ENCODE data around the gene ATF7.
"Not testable (repeated sequence)": the region's sequence is repeated elsewhere in the genome, so short reads cannot be mapped to it uniquely, and the experiment has no call there.

Gene ATF7

DNA sequence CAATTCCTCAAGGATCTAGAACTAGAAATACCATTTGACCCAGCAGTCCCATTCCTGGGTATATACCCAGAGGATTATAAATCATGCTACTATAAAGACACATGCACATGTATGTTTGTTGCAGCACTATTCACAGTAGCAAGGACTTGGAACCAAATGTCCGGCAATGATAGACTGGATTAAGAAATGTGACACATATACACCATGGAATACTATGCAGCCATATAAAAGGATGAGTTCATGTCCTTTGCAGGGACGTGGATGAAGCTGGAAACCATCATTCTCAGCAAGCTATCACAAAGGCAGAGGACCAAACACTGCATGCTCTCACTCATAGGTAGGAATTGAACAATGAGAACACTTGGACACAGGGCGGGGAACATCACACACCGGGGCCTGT lies 20.1 kb upstream of the ATF7 start:
- not testable (repeated sequence) for H3K36me3 Mint-ChIP-seq (ENCODE audit: insufficient read depth); H3K9me3 Mint-ChIP-seq; ATAC-seq (replicated peaks); DNase-seq; H3K27ac Mint-ChIP-seq; H3K4me3 Mint-ChIP-seq; H3K4me1 Mint-ChIP-seq (ENCODE audit: low read depth in 2 of 2)
- peaks cover 0 to 11% of the 10 kb centered on the region in 2 donors for H3K27me3 Mint-ChIP-seq

DNA sequence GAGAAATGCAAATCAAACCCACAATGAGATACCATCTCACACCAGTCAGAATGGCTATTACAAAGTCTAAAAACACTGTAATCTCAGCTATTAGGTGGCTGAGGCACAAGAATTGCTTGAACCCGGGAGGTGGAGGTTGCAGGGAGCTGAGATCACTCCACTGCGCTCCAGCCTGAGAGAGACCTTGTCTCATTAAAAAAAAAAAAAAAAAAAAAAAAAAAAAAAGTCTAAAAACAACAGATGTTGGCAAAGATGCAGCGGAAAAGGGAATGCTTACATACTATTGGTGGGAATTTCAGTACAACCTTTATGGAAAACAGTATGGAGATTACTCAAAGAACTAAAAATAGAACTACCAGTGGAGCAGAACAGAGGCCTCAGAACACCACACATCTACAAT lies 19.0 kb upstream of the ATF7 start:
- peaks cover 0 to 11% of the 10 kb centered on the region in 2 donors for H3K27me3 Mint-ChIP-seq
- DNase-seq (no peak), ATAC-seq (replicated peaks) (no peak)
- no peak overlapping the region for H3K4me3 Mint-ChIP-seq
- H3K36me3 Mint-ChIP-seq (ENCODE audit: insufficient read depth) = no peaks in the 10 kb centered on the region
- no peak overlapping the region for H3K27ac Mint-ChIP-seq
- H3K9me3 Mint-ChIP-seq = no peaks in the 10 kb centered on the region
- H3K4me1 Mint-ChIP-seq (ENCODE audit: low read depth in 2 of 2) = peaks cover 0 to 3% of the 10 kb centered on the region in 2 donors

DNA sequence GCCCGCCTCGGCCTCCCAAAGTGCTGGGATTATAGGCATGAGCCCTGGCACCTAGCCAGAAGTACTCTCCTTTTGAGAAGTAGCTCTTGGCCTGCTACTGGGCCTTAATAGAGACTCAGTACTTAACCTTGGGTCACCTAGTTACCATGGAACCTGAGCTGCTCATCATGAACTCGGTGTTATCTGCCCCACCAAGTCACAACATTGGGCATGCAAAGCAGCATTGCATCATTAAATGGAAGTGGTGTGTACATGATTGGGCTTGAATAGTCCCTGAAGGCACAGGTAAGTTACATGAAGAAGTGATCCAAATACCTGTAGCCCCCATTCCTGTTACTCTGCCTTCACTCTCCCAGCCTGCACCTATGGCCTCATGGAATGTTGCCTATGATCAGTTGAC lies 18.0 kb upstream of the ATF7 start:
- Mint-ChIP-seq H3K36me3 (ENCODE audit: insufficient read depth) (no peaks in the 10 kb centered on the region), H3K9me3 (no peaks in the 10 kb centered on the region), H3K27me3 (peaks cover 0 to 11% of the 10 kb centered on the region in 2 donors), H3K4me1 (ENCODE audit: low read depth in 2 of 2) (peaks cover 1 to 3% of the 10 kb centered on the region in 2 donors), H3K4me3 (no peak overlapping the region), H3K27ac (no peak overlapping the region)
- ATAC-seq (replicated peaks) (no peak), DNase-seq (no peak)

DNA sequence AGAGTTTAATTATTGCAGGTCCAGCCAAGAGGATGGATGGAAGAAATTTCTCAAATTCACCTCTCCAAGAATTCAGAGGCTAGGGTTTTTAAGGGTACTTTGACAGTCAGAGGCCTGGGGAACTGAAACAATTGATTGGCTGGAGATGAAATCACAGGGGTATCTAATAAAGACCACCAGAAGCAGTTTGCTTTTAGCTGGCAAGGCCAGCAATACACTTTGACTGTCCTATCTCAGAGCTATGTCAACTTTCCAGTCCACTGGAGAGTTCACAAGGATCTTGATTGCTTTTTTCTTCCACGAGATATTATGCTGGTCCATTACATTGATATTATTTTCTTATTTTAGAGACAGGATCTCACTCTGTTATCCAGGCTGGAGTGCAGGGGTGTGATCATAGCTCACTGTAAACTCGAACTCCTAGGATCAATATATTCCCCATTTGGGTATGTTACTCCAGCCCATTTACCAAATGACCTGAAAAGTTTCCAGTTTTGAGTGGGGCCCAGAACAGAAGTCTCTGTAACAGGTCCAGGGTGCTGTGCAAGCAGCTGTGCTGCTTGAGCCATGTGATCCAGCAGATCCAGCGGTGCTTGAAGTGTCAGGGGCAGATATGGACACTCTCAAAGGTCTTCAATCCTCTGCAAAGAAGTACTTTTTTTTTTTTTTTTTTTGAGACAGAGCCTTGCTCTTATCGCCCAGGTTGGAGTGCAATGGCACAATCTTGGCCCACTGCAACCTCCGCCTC lies 17.2 kb upstream of the ATF7 start:
- H3K4me3 Mint-ChIP-seq = no peak overlapping the region
- no peaks in the 10 kb centered on the region for H3K36me3 Mint-ChIP-seq (ENCODE audit: insufficient read depth)
- no peak for DNase-seq
- no peak for ATAC-seq (replicated peaks)
- peaks cover 1 to 3% of the 10 kb centered on the region in 2 donors for H3K4me1 Mint-ChIP-seq (ENCODE audit: low read depth in 2 of 2)
- peaks cover 0 to 11% of the 10 kb centered on the region in 2 donors for H3K27me3 Mint-ChIP-seq
- H3K27ac Mint-ChIP-seq = no peak overlapping the region
- no peaks in the 10 kb centered on the region for H3K9me3 Mint-ChIP-seq

DNA sequence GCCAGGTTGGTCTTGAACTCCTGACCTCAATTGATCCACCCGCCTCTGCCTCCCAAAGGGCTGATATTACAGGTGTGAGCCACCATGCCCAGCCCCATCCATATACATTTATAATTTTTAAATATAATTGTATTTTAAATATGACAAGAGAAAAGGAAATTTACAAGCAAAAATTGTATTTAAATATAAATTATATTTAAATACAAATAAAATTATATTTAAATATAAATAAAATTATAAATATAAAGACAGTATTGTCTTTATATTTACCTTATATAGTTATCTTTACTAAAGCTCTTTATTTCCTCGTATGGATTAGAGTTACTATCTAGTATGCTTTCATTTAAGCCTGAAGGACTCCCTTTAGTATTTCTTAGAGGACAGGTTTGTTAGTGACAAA lies 11.9 kb upstream of the ATF7 start:
- H3K9me3 Mint-ChIP-seq = no peaks in the 10 kb centered on the region
- no peak overlapping the region for H3K4me3 Mint-ChIP-seq
- H3K27me3 Mint-ChIP-seq = no peaks in the 10 kb centered on the region
- ATAC-seq (replicated peaks) (no peak), DNase-seq (no peak)
- H3K36me3 Mint-ChIP-seq (ENCODE audit: insufficient read depth) = no peaks in the 10 kb centered on the region
- H3K4me1 Mint-ChIP-seq (ENCODE audit: low read depth in 2 of 2) = peaks cover 0 to 1% of the 10 kb centered on the region in 2 donors
- H3K27ac Mint-ChIP-seq = no peak overlapping the region

DNA sequence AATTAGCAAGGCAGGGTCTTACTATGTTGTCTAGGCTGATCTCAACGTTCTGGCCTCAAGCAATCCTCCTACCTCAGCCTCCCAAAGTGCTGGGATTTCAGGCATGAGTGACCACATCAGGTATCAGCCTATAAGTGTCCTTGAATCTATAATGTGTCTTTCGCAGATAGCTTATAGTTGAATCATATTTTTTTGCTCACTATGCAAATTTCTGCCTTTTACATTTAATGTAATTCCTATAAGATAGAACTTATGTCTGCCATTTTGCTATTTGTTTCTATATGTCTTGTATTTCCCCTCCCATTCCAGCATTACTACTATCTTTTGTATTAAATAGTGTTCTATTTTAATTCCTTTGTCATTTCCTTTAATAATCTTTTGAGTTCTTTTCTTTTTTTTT lies 10.5 kb upstream of the ATF7 start:
- H3K4me1 Mint-ChIP-seq (ENCODE audit: low read depth in 2 of 2) = peaks cover 0 to 2% of the 10 kb centered on the region in 2 donors
- H3K27ac Mint-ChIP-seq = no peak overlapping the region
- no peak overlapping the region for H3K4me3 Mint-ChIP-seq
- ATAC-seq (replicated peaks) (no peak), DNase-seq (no peak)
- no peaks in the 10 kb centered on the region for H3K9me3 Mint-ChIP-seq
- H3K36me3 Mint-ChIP-seq (ENCODE audit: insufficient read depth) = no peaks in the 10 kb centered on the region
- H3K27me3 Mint-ChIP-seq = no peaks in the 10 kb centered on the region

DNA sequence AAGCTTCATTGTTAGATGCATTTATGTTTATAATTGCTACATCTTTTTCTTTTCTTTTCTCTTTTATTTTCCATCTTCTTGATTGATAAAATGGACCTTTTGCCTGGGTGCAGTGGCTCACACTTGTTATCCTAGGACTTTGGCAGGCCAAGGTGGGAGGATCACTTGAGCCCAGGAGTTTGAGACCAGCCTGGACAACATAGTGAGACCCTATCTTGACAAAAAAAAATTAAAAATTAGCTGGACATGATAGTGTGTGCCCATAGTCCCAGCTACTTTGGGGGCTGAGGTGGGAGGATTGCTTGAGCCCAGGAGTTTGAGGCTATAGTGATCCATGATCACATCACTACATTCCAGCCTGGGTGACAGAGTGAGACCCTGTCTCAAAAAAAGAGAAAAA lies 9.5 kb upstream of the ATF7 start:
- not testable (repeated sequence) for ATAC-seq (replicated peaks); H3K27ac Mint-ChIP-seq; DNase-seq; H3K36me3 Mint-ChIP-seq (ENCODE audit: insufficient read depth); H3K27me3 Mint-ChIP-seq; H3K9me3 Mint-ChIP-seq; H3K4me1 Mint-ChIP-seq (ENCODE audit: low read depth in 2 of 2); H3K4me3 Mint-ChIP-seq

DNA sequence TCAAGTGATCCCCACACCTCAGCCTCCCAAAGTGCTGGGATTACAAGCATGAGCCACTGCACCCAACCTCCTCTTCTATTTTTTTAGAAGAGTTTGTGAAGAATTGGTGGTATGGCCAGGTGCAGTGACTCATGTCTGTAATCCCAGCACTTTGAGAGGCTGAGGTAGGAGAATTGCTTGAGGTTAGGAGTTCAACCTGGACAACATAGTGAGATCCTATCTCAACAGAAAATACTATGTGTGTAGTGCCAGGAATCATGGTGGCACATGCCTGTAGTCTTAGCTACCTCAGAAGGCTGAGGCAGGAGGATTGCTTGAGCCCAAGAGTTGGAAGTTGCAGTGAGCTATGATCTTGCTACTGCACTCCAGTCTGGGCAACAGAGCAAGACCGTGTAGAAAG lies 5.5 kb upstream of the ATF7 start:
- no peaks in the 10 kb centered on the region for H3K9me3 Mint-ChIP-seq
- H3K27me3 Mint-ChIP-seq = no peaks in the 10 kb centered on the region
- peaks cover 1 to 4% of the 10 kb centered on the region in 2 donors for H3K4me1 Mint-ChIP-seq (ENCODE audit: low read depth in 2 of 2)
- H3K36me3 Mint-ChIP-seq (ENCODE audit: insufficient read depth) = no peaks in the 10 kb centered on the region
- no peak overlapping the region for H3K4me3 Mint-ChIP-seq
- no peak overlapping the region for H3K27ac Mint-ChIP-seq
- ATAC-seq (replicated peaks) (no peak), DNase-seq (no peak)

DNA sequence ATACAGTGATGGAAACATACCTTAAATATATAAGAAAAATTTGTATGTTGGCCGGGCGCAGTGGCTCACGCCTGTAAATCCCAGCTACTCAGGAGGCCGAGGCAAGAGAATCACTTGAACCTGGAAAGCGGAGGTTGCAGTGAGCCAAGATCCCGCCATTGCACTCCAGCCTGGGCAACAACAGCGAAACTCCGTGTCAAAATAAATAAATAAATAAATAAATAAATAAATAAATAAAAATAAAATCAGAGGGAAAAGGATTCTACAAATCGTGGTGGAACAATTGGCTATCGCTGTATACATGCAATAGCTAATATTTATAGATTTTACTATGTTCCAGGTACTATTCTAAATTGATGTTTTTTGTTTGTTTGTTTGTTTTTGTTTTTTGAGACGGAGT lies 1.7 kb upstream of the ATF7 start:
- peaks cover 10% of the 10 kb centered on the region for H3K36me3 Mint-ChIP-seq (ENCODE audit: insufficient read depth)
- no peak for ATAC-seq (replicated peaks)
- DNase-seq = no peak
- H3K4me1 Mint-ChIP-seq (ENCODE audit: low read depth in 2 of 2) = peaks cover 16 to 35% of the 10 kb centered on the region in 2 donors
- H3K27me3 Mint-ChIP-seq = no peaks in the 10 kb centered on the region
- no peak overlapping the region for H3K27ac Mint-ChIP-seq
- H3K4me3 Mint-ChIP-seq = no peak overlapping the region
- H3K9me3 Mint-ChIP-seq = no peaks in the 10 kb centered on the region

DNA sequence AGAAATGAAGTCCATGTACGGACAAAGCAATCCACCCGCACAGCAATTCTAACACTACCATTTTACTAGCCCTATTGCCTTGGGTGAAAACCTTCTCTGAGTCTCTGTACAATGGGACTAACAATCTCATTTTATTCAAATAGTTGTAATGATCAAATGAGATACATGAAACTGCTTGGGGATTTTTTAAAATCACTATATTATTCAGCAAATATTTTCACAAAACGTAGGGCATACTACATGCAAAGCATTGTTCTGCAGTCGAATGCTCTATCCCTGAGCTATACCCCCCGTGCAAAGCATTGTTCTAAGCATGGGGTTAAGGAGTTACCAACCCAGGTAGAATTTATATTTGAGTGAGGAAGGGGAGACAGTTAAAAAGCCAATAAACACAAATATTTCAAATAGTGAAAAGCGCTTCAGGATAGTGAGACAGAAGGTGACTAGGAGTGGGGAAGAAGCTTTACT lies 554 bp upstream of the ATF7 start:
- DNase-seq (no peak), ATAC-seq (replicated peaks) (no peak)
- H3K4me3 Mint-ChIP-seq = peak overlapping the region; percentile 96 to 98
- peak overlapping the region; percentile 97 for H3K27ac Mint-ChIP-seq
- no peaks in the 10 kb centered on the region for H3K9me3 Mint-ChIP-seq
- peaks cover 10% of the 10 kb centered on the region for H3K36me3 Mint-ChIP-seq (ENCODE audit: insufficient read depth)
- H3K27me3 Mint-ChIP-seq = no peaks in the 10 kb centered on the region
- peaks cover 15 to 40% of the 10 kb centered on the region in 2 donors for H3K4me1 Mint-ChIP-seq (ENCODE audit: low read depth in 2 of 2)

DNA sequence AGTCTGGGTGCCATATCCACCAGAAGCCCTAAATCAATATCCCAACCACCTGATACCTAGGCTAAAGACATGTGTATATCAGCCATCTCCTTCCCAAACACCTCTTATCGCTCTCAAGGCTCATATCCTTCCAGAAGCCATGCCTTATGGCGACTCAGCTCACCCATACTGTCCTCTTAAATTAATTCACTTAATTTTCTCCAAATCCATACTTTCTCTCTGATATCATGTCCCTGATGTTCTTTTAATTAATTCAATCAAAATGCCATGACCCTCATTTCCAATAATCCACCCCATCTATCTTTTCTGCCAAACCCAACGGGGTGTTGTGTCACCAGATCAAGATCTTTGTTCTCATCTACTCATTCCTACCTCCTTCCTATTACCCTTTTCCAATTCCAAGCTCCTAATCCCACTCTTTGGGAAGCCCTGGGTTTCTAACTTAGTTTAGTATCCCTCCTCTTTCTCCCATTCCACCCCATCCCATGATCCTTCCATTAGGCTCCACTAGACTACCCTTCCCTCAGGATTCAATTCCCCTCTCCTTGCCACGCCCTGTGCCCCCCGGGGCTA lies 723 bp downstream of the ATF7 start:
- Mint-ChIP-seq H3K27me3 (no peaks in the 10 kb centered on the region), H3K27ac (peak overlapping the region; percentile 97), H3K36me3 (ENCODE audit: insufficient read depth) (peaks cover 17% of the 10 kb centered on the region), H3K4me1 (ENCODE audit: low read depth in 2 of 2) (peaks cover 15 to 43% of the 10 kb centered on the region in 2 donors), H3K9me3 (no peaks in the 10 kb centered on the region), H3K4me3 (peak overlapping the region; percentile 96 to 98)
- no peak for DNase-seq
- no peak for ATAC-seq (replicated peaks)

DNA sequence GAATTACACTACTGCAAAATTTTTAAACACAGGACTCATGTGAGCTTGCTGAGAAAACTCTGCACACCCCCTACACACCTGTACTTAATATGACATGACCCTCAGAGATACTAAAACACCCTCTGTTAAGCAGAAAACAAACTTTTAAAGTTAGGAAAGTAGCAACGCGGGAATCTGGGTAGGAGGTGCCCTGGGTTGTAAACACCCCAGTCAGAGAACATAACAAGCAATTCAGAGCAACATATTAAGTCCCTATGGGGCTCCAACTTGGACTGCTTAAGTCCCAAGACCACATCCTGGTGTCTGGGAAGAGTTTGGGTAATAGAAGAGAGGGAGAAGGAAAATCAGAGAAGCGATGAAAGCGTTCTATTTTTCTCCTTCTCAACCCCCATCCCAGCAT lies 1.2 kb downstream of the ATF7 start:
- H3K27me3 Mint-ChIP-seq = no peaks in the 10 kb centered on the region
- H3K36me3 Mint-ChIP-seq (ENCODE audit: insufficient read depth) = peaks cover 17% of the 10 kb centered on the region
- peak overlapping the region; percentile 97 for H3K27ac Mint-ChIP-seq
- H3K9me3 Mint-ChIP-seq = no peaks in the 10 kb centered on the region
- peaks cover 15 to 43% of the 10 kb centered on the region in 2 donors for H3K4me1 Mint-ChIP-seq (ENCODE audit: low read depth in 2 of 2)
- peak overlapping the region; percentile 96 to 98 for H3K4me3 Mint-ChIP-seq
- ATAC-seq (replicated peaks) (no peak), DNase-seq (no peak)

DNA sequence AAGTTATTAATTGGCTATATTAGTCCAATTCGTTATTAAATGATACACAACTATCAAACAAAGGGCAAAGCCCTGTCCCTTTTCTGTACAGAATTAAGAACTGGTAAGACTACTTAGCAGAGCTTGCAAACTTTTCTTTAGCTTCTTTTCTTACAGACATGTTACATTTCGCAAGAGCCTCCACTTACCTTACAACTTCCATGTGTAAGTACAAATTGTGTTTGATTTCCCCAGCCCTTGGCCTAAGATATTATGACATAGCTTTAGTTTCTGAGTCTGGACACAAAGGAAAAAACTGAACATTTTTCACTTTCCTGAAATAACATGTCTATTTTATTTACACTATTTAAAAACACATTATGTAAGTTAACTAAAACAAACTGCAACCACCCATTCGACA lies 1.7 kb downstream of the ATF7 start:
- ATAC-seq (replicated peaks) (no peak), DNase-seq (no peak)
- H3K27ac Mint-ChIP-seq = no peak overlapping the region
- peaks cover 15 to 43% of the 10 kb centered on the region in 2 donors for H3K4me1 Mint-ChIP-seq (ENCODE audit: low read depth in 2 of 2)
- H3K4me3 Mint-ChIP-seq = peak overlapping the region; percentile 96 to 98
- no peaks in the 10 kb centered on the region for H3K9me3 Mint-ChIP-seq
- H3K36me3 Mint-ChIP-seq (ENCODE audit: insufficient read depth) = peaks cover 17% of the 10 kb centered on the region
- no peaks in the 10 kb centered on the region for H3K27me3 Mint-ChIP-seq
